ENCODE data around the gene GATAD2A. TPM values are rescaled to one million over a fixed set of nuclear protein-coding genes. Genes with fewer than 3 reads are reported as not detected.
A peak's percentile ranks its signal among the peaks of the same experiment; 100 is the strongest.

GATAD2A gene
- total and polyA plus RNA-seq, 2 of the 13 experiments (the other 11 are each of a cell fraction or from before 2014, with no cell fraction given): 16.8 to 28.6 TPM

DNA sequence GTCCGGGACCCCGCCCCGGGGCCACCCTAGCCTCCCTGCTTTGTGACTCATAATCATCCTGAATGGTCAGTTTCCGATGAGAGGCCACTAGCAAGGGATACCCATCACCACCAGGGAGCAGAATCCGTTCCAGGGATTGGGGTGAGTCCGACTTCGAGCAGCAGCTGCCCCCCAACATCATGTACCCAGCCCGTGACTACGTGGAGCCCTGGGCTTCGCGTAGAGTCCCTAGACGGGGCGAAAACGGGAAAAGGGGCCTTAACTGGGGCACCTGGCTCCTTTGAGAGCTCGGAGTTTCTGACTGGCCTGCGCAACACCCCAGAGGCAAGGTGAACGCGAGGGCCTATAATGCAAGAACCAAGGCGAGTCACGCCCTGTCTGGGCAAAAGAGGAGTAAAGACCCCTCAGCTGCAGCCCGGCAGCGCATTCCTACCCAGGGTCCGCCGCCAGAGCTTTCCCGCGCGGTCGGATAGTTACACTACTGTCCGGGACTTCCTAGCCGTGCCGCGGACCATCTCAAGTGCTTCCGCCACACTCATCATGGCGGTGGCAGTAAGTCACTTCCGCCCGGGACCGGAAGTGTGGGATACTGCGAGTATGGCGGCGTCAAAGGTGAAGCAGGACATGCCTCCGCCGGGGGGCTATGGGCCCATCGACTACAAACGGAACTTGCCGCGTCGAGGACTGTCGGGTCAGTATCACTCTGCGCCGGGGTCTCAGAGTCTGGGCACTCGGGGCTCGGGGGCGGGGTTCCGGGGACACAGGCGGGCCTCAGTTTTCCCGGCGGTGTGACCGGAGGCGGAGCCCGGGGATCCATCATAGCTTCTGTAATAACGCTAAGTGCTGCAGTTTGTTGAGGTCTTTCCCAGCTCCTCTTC lies 110.4 kb downstream of the GATAD2A start, which contains the start of gene NDUFA13 (continued):
- TF ChIP-seq ZSCAN20 (CRISPR knock-in tag; IDR thresholded peaks at IDR 0.05; ENCODE audit: borderline replicate concordance) (0 out of 2 replicates have a peak, but pooled peaks have one; percentile 60), AKAP8 (CRISPR knock-in tag; IDR thresholded peaks at IDR 0.05) (no peak; the same call in 1 of the 2 replicates), ZNF547 (CRISPR knock-in tag; IDR thresholded peaks at IDR 0.05) (peak; percentile 60; the same call in 1 of the 2 replicates), ZNF672 (CRISPR knock-in tag; IDR thresholded peaks at IDR 0.05) (0 out of 2 replicates have a peak, but pooled peaks have one; percentile 60), ZNF782 (CRISPR knock-in tag; IDR thresholded peaks at IDR 0.05; ENCODE audit: borderline replicate concordance) (peak; percentile 84; the same call in 1 of the 2 replicates), SMAD3 (CRISPR knock-in tag; IDR thresholded peaks at IDR 0.05) (peak; percentile 53; the same call in 1 of the 2 replicates), ZFY (CRISPR knock-in tag; IDR thresholded peaks at IDR 0.05) (peak; percentile 98), AGO1 (IDR thresholded peaks at IDR 0.05; ENCODE audit: low read depth, low read length, poor library complexity, severe bottlenecking) (no peak), U2AF1 (optimal IDR thresholded peaks at IDR 0.05; ENCODE audit: low read depth, low read length) (no peak), LBX2 (CRISPR knock-in tag; IDR thresholded peaks at IDR 0.05; ENCODE audit: borderline replicate concordance) (no peak), ZNF441 (CRISPR knock-in tag; IDR thresholded peaks at IDR 0.05; ENCODE audit: borderline replicate concordance) (peak; percentile 64), PCBP2 (optimal IDR thresholded peaks at IDR 0.05; ENCODE audit: low read depth, low read length, poor library complexity, severe bottlenecking) (no peak), SNAPC2 (CRISPR knock-in tag; IDR thresholded peaks at IDR 0.05) (0 out of 2 replicates have a peak, but pooled peaks have one; percentile 56), ZNF839 (CRISPR knock-in tag; IDR thresholded peaks at IDR 0.05; ENCODE audit: borderline replicate concordance) (no peak), HINFP (CRISPR knock-in tag; IDR thresholded peaks at IDR 0.05; ENCODE audit: low read depth) (peak; percentile 98), ZNF367 (CRISPR knock-in tag; IDR thresholded peaks at IDR 0.05; ENCODE audit: borderline replicate concordance) (no peak), SMYD3 (CRISPR knock-in tag; IDR thresholded peaks at IDR 0.05) (no peak)
- TF ChIP-seq, protein P1, sequence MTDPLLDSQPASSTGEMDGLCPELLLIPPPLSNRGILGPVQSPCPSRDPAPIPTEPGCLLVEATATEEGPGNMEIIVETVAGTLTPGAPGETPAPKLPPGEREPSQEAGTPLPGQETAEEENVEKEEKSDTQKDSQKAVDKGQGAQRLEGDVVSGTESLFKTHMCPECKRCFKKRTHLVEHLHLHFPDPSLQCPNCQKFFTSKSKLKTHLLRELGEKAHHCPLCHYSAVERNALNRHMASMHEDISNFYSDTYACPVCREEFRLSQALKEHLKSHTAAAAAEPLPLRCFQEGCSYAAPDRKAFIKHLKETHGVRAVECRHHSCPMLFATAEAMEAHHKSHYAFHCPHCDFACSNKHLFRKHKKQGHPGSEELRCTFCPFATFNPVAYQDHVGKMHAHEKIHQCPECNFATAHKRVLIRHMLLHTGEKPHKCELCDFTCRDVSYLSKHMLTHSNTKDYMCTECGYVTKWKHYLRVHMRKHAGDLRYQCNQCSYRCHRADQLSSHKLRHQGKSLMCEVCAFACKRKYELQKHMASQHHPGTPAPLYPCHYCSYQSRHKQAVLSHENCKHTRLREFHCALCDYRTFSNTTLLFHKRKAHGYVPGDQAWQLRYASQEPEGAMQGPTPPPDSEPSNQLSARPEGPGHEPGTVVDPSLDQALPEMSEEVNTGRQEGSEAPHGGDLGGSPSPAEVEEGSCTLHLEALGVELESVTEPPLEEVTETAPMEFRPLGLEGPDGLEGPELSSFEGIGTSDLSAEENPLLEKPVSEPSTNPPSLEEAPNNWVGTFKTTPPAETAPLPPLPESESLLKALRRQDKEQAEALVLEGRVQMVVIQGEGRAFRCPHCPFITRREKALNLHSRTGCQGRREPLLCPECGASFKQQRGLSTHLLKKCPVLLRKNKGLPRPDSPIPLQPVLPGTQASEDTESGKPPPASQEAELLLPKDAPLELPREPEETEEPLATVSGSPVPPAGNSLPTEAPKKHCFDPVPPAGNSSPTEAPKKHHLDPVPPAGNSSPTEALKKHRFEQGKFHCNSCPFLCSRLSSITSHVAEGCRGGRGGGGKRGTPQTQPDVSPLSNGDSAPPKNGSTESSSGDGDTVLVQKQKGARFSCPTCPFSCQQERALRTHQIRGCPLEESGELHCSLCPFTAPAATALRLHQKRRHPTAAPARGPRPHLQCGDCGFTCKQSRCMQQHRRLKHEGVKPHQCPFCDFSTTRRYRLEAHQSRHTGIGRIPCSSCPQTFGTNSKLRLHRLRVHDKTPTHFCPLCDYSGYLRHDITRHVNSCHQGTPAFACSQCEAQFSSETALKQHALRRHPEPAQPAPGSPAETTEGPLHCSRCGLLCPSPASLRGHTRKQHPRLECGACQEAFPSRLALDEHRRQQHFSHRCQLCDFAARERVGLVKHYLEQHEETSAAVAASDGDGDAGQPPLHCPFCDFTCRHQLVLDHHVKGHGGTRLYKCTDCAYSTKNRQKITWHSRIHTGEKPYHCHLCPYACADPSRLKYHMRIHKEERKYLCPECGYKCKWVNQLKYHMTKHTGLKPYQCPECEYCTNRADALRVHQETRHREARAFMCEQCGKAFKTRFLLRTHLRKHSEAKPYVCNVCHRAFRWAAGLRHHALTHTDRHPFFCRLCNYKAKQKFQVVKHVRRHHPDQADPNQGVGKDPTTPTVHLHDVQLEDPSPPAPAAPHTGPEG (CRISPR knock-in tag; IDR thresholded peaks at IDR 0.05): peak; percentile 71; the same call in 1 of the 2 replicates
- TF ChIP-seq, protein P2, sequence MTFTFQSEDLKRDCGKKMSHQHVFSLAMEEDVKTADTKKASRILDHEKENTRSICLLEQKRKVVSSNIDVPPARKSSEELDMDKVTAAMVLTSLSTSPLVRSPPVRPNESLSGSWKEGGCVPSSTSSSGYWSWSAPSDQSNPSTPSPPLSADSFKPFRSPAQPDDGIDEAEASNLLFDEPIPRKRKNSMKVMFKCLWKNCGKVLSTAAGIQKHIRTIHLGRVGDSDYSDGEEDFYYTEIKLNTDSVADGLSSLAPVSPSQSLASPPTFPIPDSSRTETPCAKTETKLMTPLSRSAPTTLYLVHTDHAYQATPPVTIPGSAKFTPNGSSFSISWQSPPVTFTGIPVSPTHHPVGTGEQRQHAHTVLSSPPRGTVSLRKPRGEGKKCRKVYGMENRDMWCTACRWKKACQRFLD (CRISPR knock-in tag; IDR thresholded peaks at IDR 0.05; ENCODE audit: borderline replicate concordance): no peak
